Stomach (tissue), 4 donors: ENCODE data around the gene PTCH2.

Source experiments
- CTCF ChIP-seq, 7 experiments: fragments of 450-650 bp in 4 of 7; fragments of 200-600 bp in 3 of 7; sonication (generic) in 3 of 7; IDR thresholded peaks; one replicate each; pipeline ENCODE4 v1.5.1; 2016 to 2019; ENCODE audit warnings: antibody characterized with exemption in 7 of 7, control low read depth in 2 of 7, mild to moderate bottlenecking in 1 of 7
- POLR2A ChIP-seq, 4 donors: fragments of 450-650 bp; IDR thresholded peaks; one replicate each; pipeline ENCODE4 v1.6.1; 2016; ENCODE audit warnings: antibody characterized with exemption in 4 of 4, control low read depth in 2 of 4, mild to moderate bottlenecking in 1 of 4, moderate library complexity in 1 of 4
- POLR2AphosphoS5 ChIP-seq, 3 donors: sonication (generic); formaldehyde crosslinking; IDR thresholded peaks; one replicate each; pipeline ENCODE4 v1.6.1; 2016; ENCODE audit warnings: antibody characterized with exemption in 3 of 3

GRCh38 chr1:44808063-44808937, 34.8 kb downstream of the PTCH2 start, which contains the start of gene BTBD19:
- TF ChIP-seq CTCF (IDR thresholded peaks at IDR 0.05) = no peak
- TF ChIP-seq POLR2AphosphoS5 (IDR thresholded peaks at IDR 0.05) = no peak
- TF ChIP-seq POLR2A (IDR thresholded peaks at IDR 0.05) = no peak
